Spleen (tissue), 7 donors: Measurements from ENCODE around the gene NSD1.

Source experiments
- POLR2A ChIP-seq, 3 donors: fragments of 450-650 bp; IDR thresholded peaks; one replicate each; pipeline ENCODE4 v1.5.1; 2017; ENCODE audit warnings: antibody characterized with exemption in 3 of 3, mild to moderate bottlenecking in 1 of 3
- TF ChIP-seq, protein P1 (sequence below), 11 experiments: fragments of 200-600 bp in 7 of 11; fragments of 450-650 bp in 4 of 11; sonication (generic) in 4 of 11; IDR thresholded peaks in 8 of 11; conservative IDR thresholded peaks in 3 of 11; 1 replicate in 7 of 11; 2 replicates in 4 of 11; pipeline versions ENCODE4 v1.4.0 to v1.8.0; 2016 to 2021; ENCODE audit warnings: antibody characterized with exemption in 11 of 11, inconsistent platforms in 4 of 11, mild to moderate bottlenecking in 1 of 11
- donor health status: DM: no; HTN: no; CAD: no; lungs with moderate emphysema.
- donor health status: DM: no; HTN: no; CAD: no.
- donor health status: DM: no; HTN: no; CAD: no.

DNA sequence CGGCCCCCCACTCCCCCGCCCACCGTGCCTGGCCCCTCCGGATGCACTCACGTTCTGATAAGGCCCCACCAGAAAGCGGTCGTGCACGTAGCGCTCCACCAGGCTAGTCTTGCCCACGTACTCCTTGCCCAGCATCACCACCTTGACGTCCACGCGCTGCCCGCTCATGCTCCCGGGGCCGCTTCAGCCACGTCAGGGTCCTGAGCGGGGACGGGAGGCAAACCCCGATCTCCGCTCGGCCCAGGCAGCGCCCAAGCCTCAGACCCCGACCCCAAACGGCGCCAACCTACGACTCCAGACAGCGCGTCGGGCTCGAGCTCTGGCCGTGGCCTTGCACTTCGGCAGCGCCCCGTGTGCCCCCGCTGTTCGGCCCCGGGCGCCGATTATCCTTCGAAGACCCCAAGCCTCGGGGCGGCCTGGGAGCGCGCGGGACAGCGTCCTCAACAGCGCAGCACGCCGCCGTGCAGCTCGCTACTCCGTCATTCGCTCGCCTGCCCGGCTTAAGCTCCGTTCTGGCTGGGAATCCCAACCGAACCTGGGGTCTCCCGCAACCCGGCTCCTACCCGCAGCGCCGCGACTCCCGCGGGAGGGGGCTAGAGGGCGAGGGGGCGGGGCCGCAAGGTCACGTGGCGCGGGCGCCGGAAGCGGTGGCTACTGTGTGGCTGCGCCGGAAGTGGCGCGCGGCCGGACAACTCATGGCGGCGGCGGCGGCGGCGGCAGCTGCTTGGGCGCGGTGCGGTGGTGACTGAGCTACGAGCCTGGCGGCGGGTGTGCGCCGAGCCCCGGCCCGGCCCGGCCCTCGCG, 169.8 kb downstream of the NSD1 start, which contains the start of the genes PRELID1 and RAB24:
- TF ChIP-seq, protein P1, sequence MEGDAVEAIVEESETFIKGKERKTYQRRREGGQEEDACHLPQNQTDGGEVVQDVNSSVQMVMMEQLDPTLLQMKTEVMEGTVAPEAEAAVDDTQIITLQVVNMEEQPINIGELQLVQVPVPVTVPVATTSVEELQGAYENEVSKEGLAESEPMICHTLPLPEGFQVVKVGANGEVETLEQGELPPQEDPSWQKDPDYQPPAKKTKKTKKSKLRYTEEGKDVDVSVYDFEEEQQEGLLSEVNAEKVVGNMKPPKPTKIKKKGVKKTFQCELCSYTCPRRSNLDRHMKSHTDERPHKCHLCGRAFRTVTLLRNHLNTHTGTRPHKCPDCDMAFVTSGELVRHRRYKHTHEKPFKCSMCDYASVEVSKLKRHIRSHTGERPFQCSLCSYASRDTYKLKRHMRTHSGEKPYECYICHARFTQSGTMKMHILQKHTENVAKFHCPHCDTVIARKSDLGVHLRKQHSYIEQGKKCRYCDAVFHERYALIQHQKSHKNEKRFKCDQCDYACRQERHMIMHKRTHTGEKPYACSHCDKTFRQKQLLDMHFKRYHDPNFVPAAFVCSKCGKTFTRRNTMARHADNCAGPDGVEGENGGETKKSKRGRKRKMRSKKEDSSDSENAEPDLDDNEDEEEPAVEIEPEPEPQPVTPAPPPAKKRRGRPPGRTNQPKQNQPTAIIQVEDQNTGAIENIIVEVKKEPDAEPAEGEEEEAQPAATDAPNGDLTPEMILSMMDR (IDR thresholded peaks at IDR 0.05 in 8 of 11, conservative IDR thresholded peaks at IDR 0.05 in 3 of 11): peak in 6 of 11 experiments; percentile 39 to 63 (median 46)
- peak in 2 of 3 donors; percentile 27 to 44 for TF ChIP-seq POLR2A (IDR thresholded peaks at IDR 0.05)
